SK-N-SH (cell line): Measurements from ENCODE around the gene SLIT1. TPM values are rescaled to one million over a fixed set of nuclear protein-coding genes. Genes with fewer than 3 reads are reported as not detected.

ENCODE experiments used
- CTCF ChIA-PET: fragments of 300-600, 350-600 bp; formaldehyde crosslinking; extraction: SDS; loops from one replicate; lab custom pipeline; 2021; lab: Yijun Ruan, JAX
- POLR2A ChIA-PET: fragments of 350-600 bp; sonication (Branson Sonifier 250); formaldehyde crosslinking; extraction: SDS; loops from one replicate; lab custom pipeline; 2020; ENCODE audit warnings: antibody characterized with exemption, inconsistent platforms; lab: Yijun Ruan, JAX
- DNase-seq: peaks from one replicate; pipeline ENCODE4 v3.0.0; 2012
- H2AFZ ChIP-seq: fragments of 200-600 bp; sonication (generic); 2 replicates; pipeline ENCODE4 v1.8.1; 2016; ENCODE audit warnings: antibody characterized with exemption, mild to moderate bottlenecking, low read depth
- H3F3A ChIP-seq: fragments of 200-600 bp; sonication (generic); replicated peaks from 2 replicates; pipeline ENCODE3; 2016; ENCODE audit warnings: antibody characterized with exemption, mild to moderate bottlenecking; ENCODE audit not compliant: insufficient read depth
- H3K27ac ChIP-seq, 2 experiments: fragments of 200-500 bp in 1 of 2; fragments of 200-600 bp in 1 of 2; sonication (Bioruptor generic) in 1 of 2; sonication (generic), shearing (Covaris generic) in 1 of 2; 2 replicates each; pipeline versions ENCODE4 v1.5.1 to v1.6.1; 2014 to 2016; ENCODE audit warnings: low read depth in 2 of 2, inconsistent platforms in 1 of 2, low read length in 1 of 2, mild to moderate bottlenecking in 1 of 2, mixed read lengths in 1 of 2
- H3K27me3 ChIP-seq: fragments of 200-600 bp; sonication (generic), shearing (Covaris generic); 2 replicates; pipeline ENCODE4 v1.6.1; 2016; ENCODE audit warnings: mixed run types; ENCODE audit not compliant: insufficient read depth
- H3K36me3 ChIP-seq, 2 experiments: fragments of 200-500 bp in 1 of 2; fragments of 200-600 bp in 1 of 2; sonication (Bioruptor generic) in 1 of 2; sonication (generic) in 1 of 2; replicated peaks in 1 of 2; 2 replicates each; pipeline versions ENCODE3 to v1.5.1; 2014 to 2016; ENCODE audit warnings: low read length in 1 of 2, mild to moderate bottlenecking in 1 of 2; ENCODE audit not compliant: insufficient read depth in 2 of 2, control insufficient read depth in 1 of 2
- H3K4me1 ChIP-seq, 2 experiments: fragments of 200-500 bp in 1 of 2; fragments of 200-600 bp in 1 of 2; sonication (Bioruptor generic) in 1 of 2; sonication (generic), shearing (Covaris generic) in 1 of 2; 2 replicates each; pipeline versions ENCODE4 v1.5.1 to v1.6.1; 2014 to 2016; ENCODE audit warnings: low read depth in 1 of 2, low read length in 1 of 2, mixed run types in 1 of 2; ENCODE audit not compliant: insufficient read depth in 2 of 2, control insufficient read depth in 1 of 2
- H3K4me2 ChIP-seq: fragments of 200-600 bp; sonication (generic), shearing (Covaris generic); 2 replicates; pipeline ENCODE4 v1.6.1; 2017; ENCODE audit warnings: mixed run types
- H3K4me3 ChIP-seq, 2 experiments: fragments of 200-500 bp in 1 of 2; fragments of 200-600 bp in 1 of 2; sonication (Bioruptor generic) in 1 of 2; sonication (generic), shearing (Covaris generic) in 1 of 2; 2 replicates each; pipeline versions ENCODE4 v1.5.1 to v1.8.1; 2014 to 2016; ENCODE audit warnings: low read depth in 2 of 2, inconsistent platforms in 1 of 2, low read length in 1 of 2, mild to moderate bottlenecking in 1 of 2, mixed read lengths in 1 of 2, moderate library complexity in 1 of 2
- H3K79me2 ChIP-seq: fragments of 200-600 bp; sonication (generic); 2 replicates; pipeline ENCODE4 v1.8.1; 2017; ENCODE audit warnings: mild to moderate bottlenecking; ENCODE audit not compliant: insufficient read depth
- H3K9ac ChIP-seq: fragments of 200-600 bp; sonication (generic); 2 replicates; pipeline ENCODE4 v1.6.1; 2017; ENCODE audit warnings: mixed run types
- H3K9me2 ChIP-seq: fragments of 200-600 bp; sonication (generic); 2 replicates; pipeline ENCODE4 v1.6.1; 2017; ENCODE audit warnings: mixed run types
- H3K9me3 ChIP-seq: fragments of 200-600 bp; sonication (generic); 2 replicates; pipeline ENCODE4 v1.6.1; 2017; ENCODE audit warnings: mixed run types, mild to moderate bottlenecking, moderate library complexity
- H4K20me1 ChIP-seq: fragments of 200-600 bp; sonication (generic); 2 replicates; pipeline ENCODE4 v1.6.1; 2017; ENCODE audit warnings: mild to moderate bottlenecking, mixed run types; ENCODE audit not compliant: insufficient read depth
- EP300 ChIP-seq, 2 experiments: IDR thresholded peaks; 2 replicates each; pipeline versions ENCODE4 v1.4.0 to v1.6.1; 2012; ENCODE audit warnings: borderline replicate concordance in 1 of 2, low read depth in 1 of 2, low read length in 1 of 2
- FOXJ3 ChIP-seq: sonication (generic); formaldehyde crosslinking; IDR thresholded peaks from 2 replicates; pipeline ENCODE4 v1.5.1; 2020; ENCODE audit warnings: mild to moderate bottlenecking, missing genetic modification reagents
- JUND ChIP-seq: IDR thresholded peaks from 2 replicates; pipeline ENCODE4 v1.4.0; 2012
- NRF1 ChIP-seq: IDR thresholded peaks from 2 replicates; pipeline ENCODE4 v1.6.1; 2012; ENCODE audit warnings: low read depth, mild to moderate bottlenecking, low read length
- POLR2AphosphoS5 ChIP-seq: IDR thresholded peaks from 2 replicates; pipeline ENCODE4 v1.6.1; 2012; ENCODE audit warnings: low read depth, low read length
- RAD21 ChIP-seq: IDR thresholded peaks from 2 replicates; pipeline ENCODE4 v1.6.1; 2012; ENCODE audit warnings: mild to moderate bottlenecking, low read length
- SMC3 ChIP-seq: IDR thresholded peaks from 2 replicates; pipeline ENCODE4 v1.6.1; 2012; ENCODE audit warnings: low read depth, low read length, improper control_type of control experiment
- TAF1 ChIP-seq: IDR thresholded peaks from 2 replicates; pipeline ENCODE4 v1.6.1; 2012; ENCODE audit warnings: low read depth, mild to moderate bottlenecking, low read length, moderate library complexity, borderline replicate concordance
- WGBS: methylation state at CpG from one replicate; pipeline ENCODE4 v1.1.6; 2017; ENCODE audit warnings: low lambda C conversion rate; 5-methylcytosine and 5-hydroxymethylcytosine counted together
- polyA plus RNA-seq, 3 experiments: library from polyadenylated mRNA; depleted of rRNA; stranded (reverse); fragments of >200 nt; gene quantifications; 2 replicates each; pipeline ENCODE4 v1.2.3, GENCODE V29; 2012
- TF ChIP-seq, protein P1 (sequence below): fragments of 200-600 bp; sonication (generic); IDR thresholded peaks from 2 replicates; pipeline ENCODE4 v1.6.1; 2017; ENCODE audit warnings: antibody characterized with exemption, mild to moderate bottlenecking, moderate library complexity

Gene SLIT1
- polyA plus RNA-seq, 1 of the 3 experiments (the other 2 are of a cell fraction), result 0.05 TPM

DNA sequence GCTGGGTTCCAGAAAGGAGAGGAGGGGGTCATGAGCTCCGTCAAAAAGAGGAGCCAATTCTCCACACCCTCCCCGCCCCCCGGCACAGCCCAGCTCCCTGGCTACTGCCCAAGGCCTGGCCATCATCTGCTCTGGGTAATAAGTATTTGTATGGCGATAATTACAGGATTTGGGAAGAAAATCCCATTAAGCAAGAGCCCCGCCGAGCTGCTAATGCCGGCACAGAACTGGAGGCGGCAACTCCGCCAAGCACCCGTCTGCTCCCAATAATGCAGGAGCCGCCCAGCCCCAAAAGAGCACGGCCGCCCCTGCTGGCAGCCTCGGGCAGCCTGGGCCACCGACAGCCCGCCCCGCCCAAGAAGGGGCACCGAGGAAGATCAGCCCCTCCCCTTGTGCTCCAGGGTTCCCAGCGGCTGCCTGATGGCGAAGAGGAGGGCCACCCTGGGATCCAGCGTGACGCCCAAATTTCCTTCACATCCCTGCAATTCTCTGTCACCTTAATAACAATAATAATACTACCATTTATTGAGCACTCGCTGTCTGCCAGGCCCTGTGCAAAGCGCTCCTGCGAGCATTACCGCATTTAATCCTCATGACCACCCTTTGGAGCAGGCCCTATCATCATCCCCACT, 5.9 kb downstream of the SLIT1 start:
- TF ChIP-seq, protein P1, sequence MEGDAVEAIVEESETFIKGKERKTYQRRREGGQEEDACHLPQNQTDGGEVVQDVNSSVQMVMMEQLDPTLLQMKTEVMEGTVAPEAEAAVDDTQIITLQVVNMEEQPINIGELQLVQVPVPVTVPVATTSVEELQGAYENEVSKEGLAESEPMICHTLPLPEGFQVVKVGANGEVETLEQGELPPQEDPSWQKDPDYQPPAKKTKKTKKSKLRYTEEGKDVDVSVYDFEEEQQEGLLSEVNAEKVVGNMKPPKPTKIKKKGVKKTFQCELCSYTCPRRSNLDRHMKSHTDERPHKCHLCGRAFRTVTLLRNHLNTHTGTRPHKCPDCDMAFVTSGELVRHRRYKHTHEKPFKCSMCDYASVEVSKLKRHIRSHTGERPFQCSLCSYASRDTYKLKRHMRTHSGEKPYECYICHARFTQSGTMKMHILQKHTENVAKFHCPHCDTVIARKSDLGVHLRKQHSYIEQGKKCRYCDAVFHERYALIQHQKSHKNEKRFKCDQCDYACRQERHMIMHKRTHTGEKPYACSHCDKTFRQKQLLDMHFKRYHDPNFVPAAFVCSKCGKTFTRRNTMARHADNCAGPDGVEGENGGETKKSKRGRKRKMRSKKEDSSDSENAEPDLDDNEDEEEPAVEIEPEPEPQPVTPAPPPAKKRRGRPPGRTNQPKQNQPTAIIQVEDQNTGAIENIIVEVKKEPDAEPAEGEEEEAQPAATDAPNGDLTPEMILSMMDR, result peak; percentile 40
- TF ChIP-seq RAD21, result peak; percentile 70
- TF ChIP-seq SMC3, result peak; percentile 16; the same call in 1 of the 2 replicates
- TF ChIP-seq EP300 (IDR thresholded peaks at IDR 0.05; ENCODE audit: borderline replicate concordance in 1 of 2, low read depth in 1 of 2, low read length in 1 of 2), result 0 out of 4 replicates have a peak, but pooled peaks of 1 of the 2 experiments have one; percentile 32
- no peak for TF ChIP-seq TAF1
- TF ChIP-seq, all 33 proteins: peak for 4
- no peak overlapping the region for H3K9ac ChIP-seq
- peak; percentile 84 for DNase-seq
- no peaks in the 10 kb centered on the region for H3F3A ChIP-seq
- H3K4me2 ChIP-seq, result peak overlapping the region; percentile 50
- H3K4me3 ChIP-seq, result peak overlapping the region in 1 of 2 experiments; percentile 17; a peak in 1 of 4 replicates
- peaks cover 0 to 68% of the 10 kb centered on the region in 2 experiments; a peak in 3 of 4 replicates for H3K4me1 ChIP-seq
- H3K9me2 ChIP-seq, result no peaks in the 10 kb centered on the region
- no peak overlapping the region for H2AFZ ChIP-seq
- CTCF ChIA-PET, result interaction anchor here (0.5 to 27.2 kb wide), 28 partner anchors 9 to 1028 kb away, joined by 3 to 460 read pairs (median 5); no protein-coding TSS in a partner anchor
- no peaks in the 10 kb centered on the region for H3K36me3 ChIP-seq
- WGBS, result 17% methylated on average over 14 of the region's 26 CpGs
- H3K9me3 ChIP-seq, result no peaks in the 10 kb centered on the region
- H3K79me2 ChIP-seq, result no peaks in the 10 kb centered on the region
- peaks cover 46% of the 10 kb centered on the region; the same call in 1 of the 2 replicates for H3K27me3 ChIP-seq
- no peaks in the 10 kb centered on the region for H4K20me1 ChIP-seq
- POLR2A ChIA-PET, result interaction anchor here (1.5 kb wide), 1 partner anchor 39 kb away, joined by 4 read pairs; no protein-coding TSS in a partner anchor
- peak overlapping the region in 1 of 2 experiments; percentile 97; a peak in 2 of 4 replicates for H3K27ac ChIP-seq

DNA sequence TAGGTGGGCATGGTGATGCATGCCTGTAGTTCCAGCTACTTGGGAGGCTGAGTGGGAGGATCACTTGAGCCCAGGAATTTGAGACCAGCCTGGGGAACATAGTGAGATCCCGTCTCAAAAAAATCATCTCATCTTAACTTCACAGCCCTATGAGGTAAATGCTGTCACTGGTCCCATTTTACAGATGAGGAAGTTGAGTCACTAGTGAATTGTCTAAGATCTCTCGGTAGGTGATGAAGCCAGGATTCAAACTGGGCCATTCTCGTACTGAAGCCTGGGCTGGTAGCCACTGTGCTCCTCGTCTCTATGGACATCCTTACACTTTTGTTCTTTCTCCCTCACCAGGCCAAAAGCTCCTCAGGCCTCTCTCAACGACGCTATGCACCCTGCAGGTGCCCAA, 6.4 kb downstream of the SLIT1 start:
- no peaks in the 10 kb centered on the region for H3K36me3 ChIP-seq
- no peak overlapping the region; a peak in 1 of 4 replicates for H3K4me3 ChIP-seq
- no peak for TF ChIP-seq JUND
- no peak for TF ChIP-seq POLR2AphosphoS5
- 0 out of 2 replicates have a peak, but pooled peaks have one; percentile 22 for TF ChIP-seq FOXJ3
- TF ChIP-seq TAF1, result no peak
- TF ChIP-seq NRF1, result no peak
- TF ChIP-seq, protein P1, result no peak
- no peaks in the 10 kb centered on the region for H3K79me2 ChIP-seq
- H3K9ac ChIP-seq, result no peak overlapping the region
- H2AFZ ChIP-seq, result no peak overlapping the region
- peaks cover 0 to 65% of the 10 kb centered on the region in 2 experiments; a peak in 3 of 4 replicates for H3K4me1 ChIP-seq
- CTCF ChIA-PET, result interaction anchor here (0.5 to 27.2 kb wide), 26 partner anchors 9 to 1027 kb away, joined by 3 to 460 read pairs (median 5); no protein-coding TSS in a partner anchor
- H3K9me2 ChIP-seq, result no peaks in the 10 kb centered on the region
- H3K4me2 ChIP-seq, result peak overlapping the region; percentile 50; the same call in 1 of the 2 replicates
- no peaks in the 10 kb centered on the region for H3F3A ChIP-seq
- no peak for DNase-seq
- 40% methylated on average over 5 of the region's 6 CpGs for WGBS
- POLR2A ChIA-PET, result no interaction called here
- peaks cover 46% of the 10 kb centered on the region; the same call in 1 of the 2 replicates for H3K27me3 ChIP-seq
- peak overlapping the region in 1 of 2 experiments; percentile 97; a peak in 2 of 4 replicates for H3K27ac ChIP-seq
- no peaks in the 10 kb centered on the region for H3K9me3 ChIP-seq
- no peaks in the 10 kb centered on the region for H4K20me1 ChIP-seq
